IMR-90 (cell line): ENCODE data around the gene DIPK1A. TPM values are rescaled to one million over a fixed set of nuclear protein-coding genes. Genes with fewer than 3 reads are reported as not detected.

ENCODE experiments used
- ATAC-seq: fragments of 200-7000 bp; cut with Tn5 transposase; 2 replicates; pipeline ENCODE4 v1.9.1; 2020; ENCODE audit warnings: low read depth, mild to moderate bottlenecking, moderate library complexity
- BruUV-seq: library from RNA; stranded (reverse); fragments of 400-500 nt; replicated peaks from 2 replicates; lab custom pipeline; 2021; lab: Mats Ljungman, UMichigan
- CTCF ChIA-PET: fragments of 300-600 bp; formaldehyde crosslinking; extraction: SDS; loops from one replicate; lab custom pipeline; 2021; ENCODE audit warnings: antibody characterized with exemption; lab: Yijun Ruan, JAX
- POLR2A ChIA-PET: fragments of 300-600 bp; sonication (Branson Sonifier 250); formaldehyde crosslinking; loops from one replicate; lab custom pipeline; 2022; ENCODE audit warnings: antibody characterized with exemption; ENCODE audit not compliant: unreplicated experiment; lab: Charles Lee
- DNase-seq: peaks from one replicate; pipeline ENCODE4 v3.0.0; 2013
- H2AFZ ChIP-seq: replicated peaks from 2 replicates; pipeline ENCODE3; 2013; ENCODE audit warnings: low read length, mild to moderate bottlenecking; ENCODE audit not compliant: poor library complexity
- H2AK5ac ChIP-seq: 2 replicates; pipeline ENCODE4 v1.6.1; 2013; ENCODE audit warnings: low read depth, low read length, inconsistent platforms
- H2AK9ac ChIP-seq: replicated peaks from 2 replicates; pipeline ENCODE3; 2013; ENCODE audit warnings: mild to moderate bottlenecking, low read depth, low read length, moderate library complexity; ENCODE audit not compliant: poor library complexity
- H2BK120ac ChIP-seq: 2 replicates; pipeline ENCODE4 v1.6.1; 2013; ENCODE audit warnings: low read depth, low read length, inconsistent platforms
- H2BK15ac ChIP-seq: 3 replicates; pipeline ENCODE4 v1.6.1; 2013; ENCODE audit warnings: low read depth, low read length, inconsistent platforms
- H2BK20ac ChIP-seq: 2 replicates; pipeline ENCODE4 v1.6.1; 2013; ENCODE audit warnings: low read depth, mild to moderate bottlenecking, inconsistent platforms, low read length, moderate library complexity
- H2BK5ac ChIP-seq: 2 replicates; pipeline ENCODE4 v1.6.1; 2013; ENCODE audit warnings: mild to moderate bottlenecking, low read depth, low read length, inconsistent platforms; ENCODE audit not compliant: poor library complexity, severe bottlenecking
- H3K14ac ChIP-seq: replicated peaks from 2 replicates; pipeline ENCODE4 v1.6.1; 2013; ENCODE audit warnings: low read depth, low read length, inconsistent platforms
- H3K18ac ChIP-seq: 2 replicates; pipeline ENCODE4 v1.6.1; 2013; ENCODE audit warnings: low read depth, low read length, control low read depth
- H3K23ac ChIP-seq: 2 replicates; pipeline ENCODE4 v1.6.1; 2013; ENCODE audit warnings: low read depth, low read length, inconsistent platforms
- H3K27ac ChIP-seq: 2 replicates; pipeline ENCODE4 v1.5.1; 2013; ENCODE audit warnings: mild to moderate bottlenecking, control low read depth, low read length; ENCODE audit not compliant: insufficient read depth
- H3K27me3 ChIP-seq: 2 replicates; pipeline ENCODE4 v1.6.1; 2013; ENCODE audit warnings: low read length; ENCODE audit not compliant: control insufficient read depth, insufficient read depth
- H3K36me3 ChIP-seq: 2 replicates; pipeline ENCODE4 v1.6.1; 2013; ENCODE audit warnings: low read length, mixed read lengths; ENCODE audit not compliant: control insufficient read depth, insufficient read depth
- H3K4ac ChIP-seq: 2 replicates; pipeline ENCODE4 v1.6.1; 2013; ENCODE audit warnings: low read depth, low read length, inconsistent platforms
- H3K4me1 ChIP-seq: 2 replicates; pipeline ENCODE4 v1.6.1; 2013; ENCODE audit warnings: low read length, mixed read lengths; ENCODE audit not compliant: control insufficient read depth, insufficient read depth
- H3K4me2 ChIP-seq: 2 replicates; pipeline ENCODE4 v1.6.1; 2013; ENCODE audit warnings: low read depth, mild to moderate bottlenecking, control low read depth, low read length, moderate library complexity
- H3K4me3 ChIP-seq: 2 replicates; pipeline ENCODE4 v1.5.1; 2013; ENCODE audit warnings: low read depth, mild to moderate bottlenecking, control low read depth, low read length, moderate library complexity; ENCODE audit not compliant: insufficient read depth
- H3K56ac ChIP-seq: 2 replicates; pipeline ENCODE4 v1.6.1; 2013; ENCODE audit warnings: low read length, inconsistent platforms; ENCODE audit not compliant: insufficient read depth; ENCODE audit errors: extremely low read depth
- H3K79me1 ChIP-seq, 2 experiments: 2 replicates each; pipeline ENCODE4 v1.6.1; 2013; ENCODE audit warnings: low read length in 2 of 2, inconsistent platforms in 1 of 2, low read depth in 1 of 2
- H3K9ac ChIP-seq: 2 replicates; pipeline ENCODE4 v1.6.1; 2013; ENCODE audit warnings: low read depth, low read length, control low read depth
- H3K9me1 ChIP-seq: 2 replicates; pipeline ENCODE4 v1.6.1; 2013; ENCODE audit warnings: low read length, inconsistent platforms; ENCODE audit not compliant: insufficient read depth
- H3K9me3 ChIP-seq: 2 replicates; pipeline ENCODE4 v1.6.1; 2013; ENCODE audit warnings: low read length; ENCODE audit not compliant: control insufficient read depth, insufficient read depth
- H4K20me1 ChIP-seq: 2 replicates; pipeline ENCODE4 v1.6.1; 2013; ENCODE audit warnings: low read length, inconsistent platforms; ENCODE audit not compliant: insufficient read depth
- H4K5ac ChIP-seq: 2 replicates; pipeline ENCODE4 v1.6.1; 2013; ENCODE audit warnings: mild to moderate bottlenecking, low read depth, low read length, control low read depth
- H4K8ac ChIP-seq, 2 experiments: 2 replicates each; pipeline ENCODE4 v1.6.1; 2013; ENCODE audit warnings: low read depth in 2 of 2, low read length in 2 of 2, control low read depth in 1 of 2, inconsistent platforms in 1 of 2
- H4K91ac ChIP-seq: 2 replicates; pipeline ENCODE4 v1.6.1; 2013; ENCODE audit warnings: low read depth, low read length, inconsistent platforms; ENCODE audit not compliant: insufficient read depth
- BHLHE40 ChIP-seq: fragments of 150-350 bp; IDR thresholded peaks from 2 replicates; pipeline ENCODE4 v1.6.1; 2016; ENCODE audit warnings: mild to moderate bottlenecking, low read depth, low read length
- CEBPB ChIP-seq: IDR thresholded peaks from 2 replicates; pipeline ENCODE4 v1.6.1; 2012; ENCODE audit warnings: low read depth, low read length, improper control_type of control experiment
- CHD1 ChIP-seq: IDR thresholded peaks from 2 replicates; pipeline ENCODE4 v1.6.1; 2012; ENCODE audit warnings: low read depth, low read length, improper control_type of control experiment
- CTCF ChIP-seq: conservative IDR thresholded peaks from 2 replicates; pipeline ENCODE4 v1.5.1; 2012; ENCODE audit warnings: mild to moderate bottlenecking, low read depth, low read length, improper control_type of control experiment
- FOS ChIP-seq: fragments of 150-350 bp; IDR thresholded peaks from 2 replicates; pipeline ENCODE4 v1.6.1; 2016; ENCODE audit warnings: low read depth, low read length
- MAFK ChIP-seq: IDR thresholded peaks from 2 replicates; pipeline ENCODE4 v1.6.1; 2012; ENCODE audit warnings: low read depth, low read length, improper control_type of control experiment
- MAZ ChIP-seq: IDR thresholded peaks from 2 replicates; pipeline ENCODE4 v1.6.1; 2012; ENCODE audit warnings: low read depth, mild to moderate bottlenecking, low read length, improper control_type of control experiment, moderate library complexity, borderline replicate concordance
- MXI1 ChIP-seq: IDR thresholded peaks from 2 replicates; pipeline ENCODE4 v1.6.1; 2012; ENCODE audit warnings: low read depth, mild to moderate bottlenecking, low read length, moderate library complexity, borderline replicate concordance
- NFE2L2 ChIP-seq: fragments of 150-350 bp; IDR thresholded peaks from 2 replicates; pipeline ENCODE4 v1.6.1; 2016; ENCODE audit warnings: low read depth, mild to moderate bottlenecking, low read length
- POLR2A ChIP-seq: IDR thresholded peaks from 2 replicates; pipeline ENCODE4 v1.6.1; 2012; ENCODE audit warnings: mild to moderate bottlenecking, low read depth, low read length
- RAD21 ChIP-seq: IDR thresholded peaks from 2 replicates; pipeline ENCODE4 v1.6.1; 2012; ENCODE audit warnings: low read length, improper control_type of control experiment
- RCOR1 ChIP-seq: IDR thresholded peaks from 2 replicates; pipeline ENCODE4 v1.6.1; 2012; ENCODE audit warnings: mild to moderate bottlenecking, low read length, improper control_type of control experiment; ENCODE audit not compliant: insufficient replicate concordance
- RFX5 ChIP-seq: IDR thresholded peaks from 2 replicates; pipeline ENCODE4 v1.8.0; 2012; ENCODE audit warnings: low read depth, mild to moderate bottlenecking, low read length, moderate library complexity
- SMC3 ChIP-seq: fragments of 150-350 bp; IDR thresholded peaks from 2 replicates; pipeline ENCODE4 v1.6.1; 2016; ENCODE audit warnings: low read depth, mild to moderate bottlenecking, antibody characterized with exemption, low read length, moderate library complexity
- WGBS, 2 experiments: methylation state at CpG; one replicate each; pipeline versions ENCODE4 v1.1.5 to v1.1.7; 2013; ENCODE audit warnings: missing lambda C conversion rate in 2 of 2; ENCODE audit not compliant: insufficient read length in 1 of 2; ENCODE audit errors: extremely low coverage in 2 of 2; 5-methylcytosine and 5-hydroxymethylcytosine counted together
- dilution Hi-C: fragments of 300-500 bp; cut with HindIII; formaldehyde crosslinking; loops from one replicate; pipeline ENCODE4 v1.14.3; 2018; ENCODE audit warnings: low sequenced_read_pairs; ENCODE audit not compliant: unreplicated experiment
- in situ Hi-C: fragments of 300-500 bp; cut with MboI; formaldehyde crosslinking; loops from 3 replicates; pipeline ENCODE4 v1.14.3; 2019; ENCODE audit warnings: low sequenced_read_pairs, inconsistent platforms, mixed read lengths
- intact Hi-C: fragments of 100-400 bp; cut with micrococcal nuclease; formaldehyde crosslinking; loops from 2 replicates; pipeline ENCODE4 v1.10.0; 2022
- polyA plus RNA-seq, 3 experiments: library from polyadenylated mRNA; depleted of rRNA; stranded (reverse); fragments of >200 nt; gene quantifications; 2 replicates each; pipeline ENCODE4 v1.2.3, GENCODE V29; 2012; ENCODE audit warnings: low replicate concordance in 1 of 3
- total RNA-seq: library from RNA; depleted of rRNA; stranded (reverse); fragments of >200 nt; gene quantifications from 2 replicates; pipeline ENCODE4 v1.2.3, GENCODE V29; 2012
- TF ChIP-seq, protein P1 (sequence below): fragments of 150-350 bp; IDR thresholded peaks from 2 replicates; pipeline ENCODE4 v1.6.1; 2016; ENCODE audit warnings: low read depth, mild to moderate bottlenecking, low read length, moderate library complexity, borderline replicate concordance
- TF ChIP-seq, protein P2 (sequence below): fragments of 150-350 bp; IDR thresholded peaks from 2 replicates; pipeline ENCODE4 v1.6.1; 2017; ENCODE audit warnings: mild to moderate bottlenecking, antibody characterized with exemption, low read length, low read depth

DIPK1A gene
- total and polyA plus RNA-seq, 2 of the 4 experiments (the other 2 are of a cell fraction): 4.7 to 5.7 TPM

- WGBS, 2 experiments: no CpG with 5 or more reads among the region's 3 CpGs
- peaks cover 6% of the 10 kb centered on the region; the same call in 1 of the 2 replicates for H3K36me3 ChIP-seq
- H3K79me1 ChIP-seq: no peaks in the 10 kb centered on the region; a peak in 1 of 4 replicates
- no peak overlapping the region for H3K4ac ChIP-seq
- in situ Hi-C loops (loop anchor here (5.0 kb wide), 1 partner anchor 147 kb away; no protein-coding TSS in a partner anchor), dilution Hi-C loops (no loop called here), intact Hi-C loops (no loop called here)
- ChIA-PET CTCF (no interaction called here), POLR2A (no interaction called here)
- ATAC-seq: no peak
- H3K18ac ChIP-seq: no peak overlapping the region
- no peaks in the 10 kb centered on the region; the same call in 1 of the 2 replicates for H3K9me3 ChIP-seq
- no peak overlapping the region for H2BK5ac ChIP-seq
- H3K9me1 ChIP-seq: no peaks in the 10 kb centered on the region
- H3K27ac ChIP-seq: no peak overlapping the region
- H3K56ac ChIP-seq: no peak overlapping the region
- no peak overlapping the region for H4K91ac ChIP-seq
- no peak overlapping the region for H2BK120ac ChIP-seq
- no peaks in the 10 kb centered on the region for H3K4me1 ChIP-seq
- no peak overlapping the region for H3K14ac ChIP-seq
- no peak overlapping the region for H3K23ac ChIP-seq
- no peak overlapping the region for H4K5ac ChIP-seq
- no peak overlapping the region for H3K4me3 ChIP-seq
- no peaks in the 10 kb centered on the region for H3K27me3 ChIP-seq
- BruUV-seq: no TSS peak
- no peaks in the 10 kb centered on the region for H4K20me1 ChIP-seq
- H2BK20ac ChIP-seq: no peak overlapping the region
- TF ChIP-seq RAD21: no peak
- no peak for TF ChIP-seq CHD1
- no peak for TF ChIP-seq MAZ
- TF ChIP-seq NFE2L2: no peak
- TF ChIP-seq SMC3: no peak
- no peak for TF ChIP-seq CTCF
- TF ChIP-seq, protein P1, sequence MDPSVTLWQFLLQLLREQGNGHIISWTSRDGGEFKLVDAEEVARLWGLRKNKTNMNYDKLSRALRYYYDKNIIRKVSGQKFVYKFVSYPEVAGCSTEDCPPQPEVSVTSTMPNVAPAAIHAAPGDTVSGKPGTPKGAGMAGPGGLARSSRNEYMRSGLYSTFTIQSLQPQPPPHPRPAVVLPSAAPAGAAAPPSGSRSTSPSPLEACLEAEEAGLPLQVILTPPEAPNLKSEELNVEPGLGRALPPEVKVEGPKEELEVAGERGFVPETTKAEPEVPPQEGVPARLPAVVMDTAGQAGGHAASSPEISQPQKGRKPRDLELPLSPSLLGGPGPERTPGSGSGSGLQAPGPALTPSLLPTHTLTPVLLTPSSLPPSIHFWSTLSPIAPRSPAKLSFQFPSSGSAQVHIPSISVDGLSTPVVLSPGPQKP: no peak
- no peak for TF ChIP-seq RCOR1
- no peak for TF ChIP-seq MXI1
- TF ChIP-seq BHLHE40: no peak
- TF ChIP-seq RFX5: no peak
- no peak for TF ChIP-seq CEBPB
- TF ChIP-seq POLR2A: no peak
- no peak for TF ChIP-seq MAFK
- TF ChIP-seq FOS: no peak
- TF ChIP-seq, protein P2, sequence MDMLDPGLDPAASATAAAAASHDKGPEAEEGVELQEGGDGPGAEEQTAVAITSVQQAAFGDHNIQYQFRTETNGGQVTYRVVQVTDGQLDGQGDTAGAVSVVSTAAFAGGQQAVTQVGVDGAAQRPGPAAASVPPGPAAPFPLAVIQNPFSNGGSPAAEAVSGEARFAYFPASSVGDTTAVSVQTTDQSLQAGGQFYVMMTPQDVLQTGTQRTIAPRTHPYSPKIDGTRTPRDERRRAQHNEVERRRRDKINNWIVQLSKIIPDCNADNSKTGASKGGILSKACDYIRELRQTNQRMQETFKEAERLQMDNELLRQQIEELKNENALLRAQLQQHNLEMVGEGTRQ: no peak
- H3K9ac ChIP-seq: no peak overlapping the region
- H3K4me2 ChIP-seq: no peak overlapping the region
- H4K8ac ChIP-seq: no peak overlapping the region
- no peak overlapping the region for H2AK5ac ChIP-seq
- no peak overlapping the region for H2BK15ac ChIP-seq
- DNase-seq: no peak
- no peak overlapping the region for H2AK9ac ChIP-seq
- no peak overlapping the region for H2AFZ ChIP-seq
Observed at GRCh38 chr1:92850019-92850418, 111.2 kb downstream of the DIPK1A start.
